Activated B cell treated with CpG ODN at 0.5 μM for 24 hours (primary cell): ENCODE data around the gene IFI35. TPM values are rescaled to one million over a fixed set of nuclear protein-coding genes. Genes with fewer than 3 reads are reported as not detected.

Experiments used
- ATAC-seq: fragments of 200-7000 bp; cut with Tn5 transposase; one replicate; pipeline ENCODE4 v1.10.0; 2021; ENCODE audit warnings: low read depth, mild to moderate bottlenecking, moderate library complexity
- CTCF ChIA-PET: fragments of 350-600 bp; sonication (Branson Sonifier 250); formaldehyde crosslinking; loops from one replicate; lab custom pipeline; 2021; ENCODE audit warnings: antibody characterized with exemption; lab: Charles Lee
- POLR2A ChIA-PET: fragments of 350-600 bp; sonication (Branson Sonifier 250); formaldehyde crosslinking; loops from one replicate; lab custom pipeline; 2021; ENCODE audit warnings: antibody characterized with exemption; lab: Charles Lee
- DNase-seq: peaks from one replicate; pipeline ENCODE4 v3.0.0; 2022
- H3K27ac Mint-ChIP-seq: one replicate; pipeline ENCODE4 v1.8.0; 2020; ENCODE audit warnings: mixed read lengths
- H3K27me3 Mint-ChIP-seq: one replicate; pipeline ENCODE4 v1.8.0; 2021; ENCODE audit warnings: mixed read lengths
- H3K36me3 Mint-ChIP-seq: one replicate; pipeline ENCODE4 v1.8.0; 2021; ENCODE audit warnings: low read depth, mixed read lengths
- H3K4me1 Mint-ChIP-seq: one replicate; pipeline ENCODE4 v1.8.0; 2021; ENCODE audit warnings: mixed read lengths
- H3K4me3 Mint-ChIP-seq: one replicate; pipeline ENCODE4 v1.8.0; 2020; ENCODE audit warnings: mild to moderate bottlenecking, mixed read lengths
- H3K9me3 Mint-ChIP-seq: one replicate; pipeline ENCODE4 v1.8.0; 2020; ENCODE audit warnings: mixed read lengths
- CTCF ChIP-seq: fragments of 200-600 bp; IDR thresholded peaks from one replicate; pipeline ENCODE4 v1.8.0; 2022; ENCODE audit warnings: antibody characterized with exemption, mild to moderate bottlenecking
- intact Hi-C: fragments of 100-400 bp; cut with micrococcal nuclease; formaldehyde crosslinking; loops from one replicate; pipeline ENCODE4 v1.15.1; 2024
- total RNA-seq: library from RNA; stranded (reverse); gene quantifications from 2 replicates; pipeline ENCODE4 v1.2.3, GENCODE V29; 2022

The IFI35 gene
- 41.9 and 50.5 TPM in 2 replicates for total RNA-seq

GRCh38 chr17:43006639-43007551 lies at the start of gene IFI35:
Gene IFI35, plus strand, starts transcription at chr17:43006784. Its CDS starts 164 bp downstream, at chr17:43006948.
- Mint-ChIP-seq H3K4me3 (peak within 1 kb of the TSS; percentile 99), H3K27me3 (no peaks in the 10 kb centered on the region), H3K27ac (peak within 1 kb of the TSS; percentile 99), H3K9me3 (no peaks in the 10 kb centered on the region), H3K4me1 (peaks cover 16% of the 10 kb centered on the region), H3K36me3 (peaks cover 36% of the 10 kb centered on the region)
- ATAC-seq (peak; percentile 99), DNase-seq (peak; percentile 75)
- ChIA-PET POLR2A (interaction anchor here (0.6 to 3.1 kb wide), 15 partner anchors 9 to 452 kb away, joined by 3 to 52 read pairs (median 7); partner anchors contain the start of genes BECN1, RPL27, TMEM106A and VAT1), CTCF (interaction anchor here (0.6 to 1.7 kb wide), 5 partner anchors 9 to 333 kb away, joined by 3 to 15 read pairs (median 3); partner anchors contain the start of gene RPL27)
- no peak for TF ChIP-seq CTCF
- intact Hi-C loops: loop anchor here (1.0 to 2.0 kb wide), 5 partner anchors 9 to 332 kb away; partner anchors contain the start of genes NBR1 and RPL27

GRCh38 chr17:42964161-42964932 lies 42.2 kb upstream of the IFI35 start, which contains the start of gene AARSD1:
Gene AARSD1, minus strand, starts transcription at chr17:42964454. Its CDS starts 14 bp downstream, at chr17:42964440.
- Mint-ChIP-seq H3K36me3 (peaks cover 44% of the 10 kb centered on the region), H3K27ac (peak within 1 kb of the TSS; percentile 87), H3K27me3 (no peaks in the 10 kb centered on the region), H3K9me3 (no peaks in the 10 kb centered on the region), H3K4me1 (peaks cover 14% of the 10 kb centered on the region), H3K4me3 (peak within 1 kb of the TSS; percentile 97)
- TF ChIP-seq CTCF: no peak
- DNase-seq (peak; percentile 79), ATAC-seq (peak; percentile 94)
- ChIA-PET CTCF (interaction anchor here (2.0 kb wide), 1 partner anchor 34 kb away, joined by 11 read pairs; the partner anchor contains the start of gene RPL27), POLR2A (interaction anchor here (0.5 to 3.1 kb wide), 11 partner anchors 10 to 351 kb away, joined by 3 to 49 read pairs (median 4); partner anchors contain the start of genes IFI35, PTGES3L, RPL27 and RUNDC1)
- intact Hi-C loops: loop anchor here (1.0 kb wide), 3 partner anchors 16 to 34 kb away; partner anchors contain the start of genes PTGES3L, RPL27 and RUNDC1

GRCh38 chr17:42967925-42968324 lies 38.7 kb upstream of the IFI35 start:
- peaks cover 12% of the 10 kb centered on the region for H3K36me3 Mint-ChIP-seq
- no peaks in the 10 kb centered on the region for H3K9me3 Mint-ChIP-seq
- CTCF ChIA-PET: interaction anchor here (1.8 kb wide), 1 partner anchor 30 kb away, joined by 6 read pairs; the partner anchor contains the start of gene RPL27
- POLR2A ChIA-PET: interaction anchor here (0.6 to 0.9 kb wide), 3 partner anchors 8 to 17 kb away, joined by 3 to 6 read pairs (median 3); partner anchors contain the start of gene PTGES3L
- DNase-seq: no peak
- no peak for TF ChIP-seq CTCF
- H3K27ac Mint-ChIP-seq: no peak overlapping the region
- intact Hi-C loops: no loop called here
- H3K27me3 Mint-ChIP-seq: no peaks in the 10 kb centered on the region
- H3K4me1 Mint-ChIP-seq: peaks cover 11% of the 10 kb centered on the region
- no peak overlapping the region for H3K4me3 Mint-ChIP-seq
- no peak for ATAC-seq

GRCh38 chr17:42969001-42969581 lies 37.5 kb upstream of the IFI35 start:
- peaks cover 6% of the 10 kb centered on the region for H3K36me3 Mint-ChIP-seq
- POLR2A ChIA-PET: interaction anchor here (0.6 to 2.3 kb wide), 4 partner anchors 29 to 887 kb away, joined by 4 to 15 read pairs (median 6); partner anchors contain the start of gene RPL27
- ATAC-seq (no peak), DNase-seq (no peak)
- CTCF ChIA-PET: interaction anchor here (1.8 kb wide), 1 partner anchor 29 kb away, joined by 6 read pairs; the partner anchor contains the start of gene RPL27
- intact Hi-C loops: no loop called here
- H3K27ac Mint-ChIP-seq: peak overlapping the region; percentile 46
- no peak for TF ChIP-seq CTCF
- no peaks in the 10 kb centered on the region for H3K27me3 Mint-ChIP-seq
- peaks cover 6% of the 10 kb centered on the region for H3K4me1 Mint-ChIP-seq
- no peaks in the 10 kb centered on the region for H3K9me3 Mint-ChIP-seq
- no peak overlapping the region for H3K4me3 Mint-ChIP-seq
